Calu3 (cell line): Measurements from ENCODE around the gene SSPN. TPM values are rescaled to one million over a fixed set of nuclear protein-coding genes. Genes with fewer than 3 reads are reported as not detected.

Source experiments
- Bru-seq: library from RNA; stranded (reverse); fragments of 400-500 nt; gene quantifications from one replicate; lab custom pipeline; 2021; lab: Mats Ljungman, UMichigan
- BruChase-seq, 2 experiments: library from RNA; stranded (reverse); fragments of 400-500 nt; gene quantifications; one replicate each; lab custom pipeline; 2021; lab: Mats Ljungman, UMichigan
- BruUV-seq: library from RNA; stranded (reverse); fragments of 400-500 nt; replicated peaks from 2 replicates; lab custom pipeline; 2021; lab: Mats Ljungman, UMichigan
- CTCF ChIA-PET: fragments of 300-600 bp; sonication (Branson Sonifier 250); formaldehyde crosslinking; loops from one replicate; lab custom pipeline; 2022; ENCODE audit warnings: antibody characterized with exemption; lab: Charles Lee
- DNase-seq: peaks from one replicate; pipeline ENCODE4 v3.0.0; 2022
- H3K27ac Mint-ChIP-seq: one replicate; pipeline ENCODE4 v1.8.0; 2022; ENCODE audit warnings: mixed read lengths; ENCODE audit not compliant: unreplicated experiment
- H3K27me3 Mint-ChIP-seq: one replicate; pipeline ENCODE4 v1.8.0; 2022; ENCODE audit warnings: mixed read lengths; ENCODE audit not compliant: unreplicated experiment
- H3K36me3 Mint-ChIP-seq: one replicate; pipeline ENCODE4 v1.8.0; 2022; ENCODE audit warnings: mild to moderate bottlenecking, moderate library complexity, mixed read lengths; ENCODE audit not compliant: insufficient read depth, unreplicated experiment
- H3K4me1 Mint-ChIP-seq: one replicate; pipeline ENCODE4 v1.8.0; 2022; ENCODE audit warnings: mild to moderate bottlenecking, low read depth, mixed read lengths; ENCODE audit not compliant: unreplicated experiment
- H3K4me3 Mint-ChIP-seq: one replicate; pipeline ENCODE4 v1.8.0; 2022; ENCODE audit warnings: mild to moderate bottlenecking, low read depth, moderate library complexity, mixed read lengths; ENCODE audit not compliant: unreplicated experiment
- H3K9me3 Mint-ChIP-seq: one replicate; pipeline ENCODE4 v1.8.0; 2022; ENCODE audit warnings: low read depth, mixed read lengths; ENCODE audit not compliant: unreplicated experiment
- intact Hi-C: fragments of 100-400 bp; cut with micrococcal nuclease; formaldehyde crosslinking; loops from one replicate; pipeline ENCODE4 v1.10.0; 2022; ENCODE audit not compliant: unreplicated experiment
- long read RNA-seq: library from polyadenylated mRNA; stranded (forward); transcript quantifications from one replicate; pipeline ENCODE4 v2.0.0, GENCODE V29; 2022
- total RNA-seq: library from RNA; stranded (reverse); gene quantifications from 2 replicates; pipeline ENCODE4 v1.2.3, GENCODE V29; 2022
- TF ChIP-seq, protein P1 (sequence below): fragments of 200-600 bp; IDR thresholded peaks from one replicate; pipeline ENCODE4 v1.8.0; 2022; ENCODE audit warnings: antibody characterized with exemption; ENCODE audit not compliant: unreplicated experiment

Gene SSPN, protein sequence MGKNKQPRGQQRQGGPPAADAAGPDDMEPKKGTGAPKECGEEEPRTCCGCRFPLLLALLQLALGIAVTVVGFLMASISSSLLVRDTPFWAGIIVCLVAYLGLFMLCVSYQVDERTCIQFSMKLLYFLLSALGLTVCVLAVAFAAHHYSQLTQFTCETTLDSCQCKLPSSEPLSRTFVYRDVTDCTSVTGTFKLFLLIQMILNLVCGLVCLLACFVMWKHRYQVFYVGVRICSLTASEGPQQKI
- total RNA-seq (7.0 and 8.9 TPM in 2 replicates), Bru-seq, nascent RNA (percentile 33 among the genes with signal in this experiment), BruChase-seq, experiment 1, labeled RNA remaining after a 6-hour chase (percentile 35 among the genes with signal in this experiment), BruChase-seq, experiment 2, labeled RNA remaining after a 2-hour chase (percentile 29 among the genes with signal in this experiment)
- long read RNA-seq, full-length matches to known transcripts, result 7 of 9 reads
- long read RNA-seq, partial matches to known transcripts, result 1 of 9 reads
- long read RNA-seq, other reads (novel, unspliced or antisense), result 1 of 9 reads

DNA sequence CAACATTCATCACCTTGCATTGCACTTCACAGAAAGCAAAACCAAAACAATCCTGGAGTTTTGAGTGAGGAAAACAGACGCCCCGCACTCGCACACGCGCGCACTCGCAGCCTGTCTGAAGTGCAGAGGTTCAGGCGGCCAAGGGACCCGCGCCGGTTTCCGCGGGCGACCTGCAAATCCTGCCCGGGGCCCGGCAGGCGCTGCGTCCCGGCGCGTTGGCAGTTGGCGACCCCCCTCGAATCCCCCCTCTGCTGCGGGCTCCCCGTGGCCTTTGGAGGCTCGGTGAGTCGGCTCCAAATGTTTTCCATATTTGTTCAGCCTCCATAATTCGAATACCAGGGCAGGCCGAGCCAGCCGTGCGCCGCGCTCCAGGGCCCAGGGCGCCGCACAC is at the start of gene SSPN:
TSS of gene SSPN (plus strand) at position 324 of the 391 bp plus-strand sequence. CDS start 100 bp downstream, outside the sequence.
- intact Hi-C loops, result no loop called here

DNA sequence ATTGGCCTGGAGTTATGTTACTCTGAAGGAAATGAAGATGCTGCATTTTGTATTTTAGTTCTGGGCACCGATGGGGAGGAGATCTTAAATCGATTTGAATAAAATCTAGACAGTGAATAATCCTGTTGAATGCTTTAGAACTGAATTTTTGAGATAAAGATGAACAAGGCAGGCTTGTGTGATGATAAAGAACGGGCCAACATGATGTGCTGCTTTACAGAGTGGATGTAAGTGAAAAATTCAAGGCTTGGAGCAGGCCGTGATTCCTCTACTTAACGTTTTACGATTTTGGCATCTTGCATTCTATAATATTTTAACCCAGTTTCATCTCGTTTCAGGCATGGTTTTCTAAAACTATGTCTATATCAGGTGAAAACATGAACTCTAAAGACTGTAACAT is 47.1 kb upstream of the SSPN start:
- H3K36me3 Mint-ChIP-seq, result no peaks in the 10 kb centered on the region
- CTCF ChIA-PET, result interaction anchor here (0.6 kb wide), 1 partner anchor 196 kb away, joined by 3 read pairs; no protein-coding TSS in a partner anchor
- no peak overlapping the region for H3K27ac Mint-ChIP-seq
- intact Hi-C loops, result no loop called here
- H3K9me3 Mint-ChIP-seq, result no peaks in the 10 kb centered on the region
- H3K27me3 Mint-ChIP-seq, result no peaks in the 10 kb centered on the region
- H3K4me3 Mint-ChIP-seq, result no peak overlapping the region
- TF ChIP-seq, protein P1, sequence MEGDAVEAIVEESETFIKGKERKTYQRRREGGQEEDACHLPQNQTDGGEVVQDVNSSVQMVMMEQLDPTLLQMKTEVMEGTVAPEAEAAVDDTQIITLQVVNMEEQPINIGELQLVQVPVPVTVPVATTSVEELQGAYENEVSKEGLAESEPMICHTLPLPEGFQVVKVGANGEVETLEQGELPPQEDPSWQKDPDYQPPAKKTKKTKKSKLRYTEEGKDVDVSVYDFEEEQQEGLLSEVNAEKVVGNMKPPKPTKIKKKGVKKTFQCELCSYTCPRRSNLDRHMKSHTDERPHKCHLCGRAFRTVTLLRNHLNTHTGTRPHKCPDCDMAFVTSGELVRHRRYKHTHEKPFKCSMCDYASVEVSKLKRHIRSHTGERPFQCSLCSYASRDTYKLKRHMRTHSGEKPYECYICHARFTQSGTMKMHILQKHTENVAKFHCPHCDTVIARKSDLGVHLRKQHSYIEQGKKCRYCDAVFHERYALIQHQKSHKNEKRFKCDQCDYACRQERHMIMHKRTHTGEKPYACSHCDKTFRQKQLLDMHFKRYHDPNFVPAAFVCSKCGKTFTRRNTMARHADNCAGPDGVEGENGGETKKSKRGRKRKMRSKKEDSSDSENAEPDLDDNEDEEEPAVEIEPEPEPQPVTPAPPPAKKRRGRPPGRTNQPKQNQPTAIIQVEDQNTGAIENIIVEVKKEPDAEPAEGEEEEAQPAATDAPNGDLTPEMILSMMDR, result no peak
- no TSS peak for BruUV-seq
- DNase-seq, result no peak
- peaks cover 13% of the 10 kb centered on the region for H3K4me1 Mint-ChIP-seq

More for the DNA sequence above, at the start of gene SSPN:
- Mint-ChIP-seq H3K27ac (peak within 1 kb of the TSS; percentile 71), H3K36me3 (peaks cover 11% of the 10 kb centered on the region), H3K9me3 (no peaks in the 10 kb centered on the region), H3K4me3 (peak within 1 kb of the TSS; percentile 88), H3K4me1 (peaks cover 16% of the 10 kb centered on the region), H3K27me3 (no peaks in the 10 kb centered on the region)
- TF ChIP-seq, protein P1, result no peak
- peak; percentile 68 for DNase-seq
- CTCF ChIA-PET, result interaction anchor here (0.7 to 1.3 kb wide), 3 partner anchors 9 to 44 kb away, joined by 3 read pairs; no protein-coding TSS in a partner anchor
- no TSS peak for BruUV-seq

DNA sequence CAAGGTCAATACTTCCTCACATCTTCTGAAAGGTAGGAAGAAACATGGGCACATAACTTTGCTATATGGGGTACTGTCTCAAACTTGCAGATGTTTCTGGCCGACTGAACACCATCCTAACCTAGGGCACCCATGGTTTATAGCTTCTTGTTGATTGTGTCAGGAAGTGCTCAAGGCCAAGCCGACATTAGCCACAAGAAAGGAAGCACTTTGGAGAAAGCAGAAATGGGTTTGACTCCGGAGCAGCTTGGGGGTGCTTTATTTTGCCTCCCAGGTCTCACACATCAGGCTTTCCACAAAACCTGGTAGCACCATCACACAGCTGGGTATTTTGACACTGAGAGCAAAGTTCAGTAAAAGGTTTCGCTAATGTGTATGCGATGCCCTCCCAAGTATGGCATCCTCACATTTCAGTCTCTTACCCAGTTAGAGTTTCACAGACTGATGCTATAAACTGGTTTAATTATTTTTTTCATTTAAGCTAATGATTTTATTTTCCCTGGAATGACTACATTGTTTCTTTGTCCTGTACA is 45.3 kb upstream of the SSPN start:
- intact Hi-C loops, result loop anchor here (5.0 kb wide), 1 partner anchor 37 kb away; no protein-coding TSS in a partner anchor
- H3K4me1 Mint-ChIP-seq, result peaks cover 22% of the 10 kb centered on the region
- no peak for DNase-seq
- TF ChIP-seq, protein P1, result no peak
- H3K4me3 Mint-ChIP-seq, result no peak overlapping the region
- H3K9me3 Mint-ChIP-seq, result no peaks in the 10 kb centered on the region
- BruUV-seq, result no TSS peak
- CTCF ChIA-PET, result no interaction called here
- H3K27ac Mint-ChIP-seq, result no peak overlapping the region
- no peaks in the 10 kb centered on the region for H3K36me3 Mint-ChIP-seq
- no peaks in the 10 kb centered on the region for H3K27me3 Mint-ChIP-seq

DNA sequence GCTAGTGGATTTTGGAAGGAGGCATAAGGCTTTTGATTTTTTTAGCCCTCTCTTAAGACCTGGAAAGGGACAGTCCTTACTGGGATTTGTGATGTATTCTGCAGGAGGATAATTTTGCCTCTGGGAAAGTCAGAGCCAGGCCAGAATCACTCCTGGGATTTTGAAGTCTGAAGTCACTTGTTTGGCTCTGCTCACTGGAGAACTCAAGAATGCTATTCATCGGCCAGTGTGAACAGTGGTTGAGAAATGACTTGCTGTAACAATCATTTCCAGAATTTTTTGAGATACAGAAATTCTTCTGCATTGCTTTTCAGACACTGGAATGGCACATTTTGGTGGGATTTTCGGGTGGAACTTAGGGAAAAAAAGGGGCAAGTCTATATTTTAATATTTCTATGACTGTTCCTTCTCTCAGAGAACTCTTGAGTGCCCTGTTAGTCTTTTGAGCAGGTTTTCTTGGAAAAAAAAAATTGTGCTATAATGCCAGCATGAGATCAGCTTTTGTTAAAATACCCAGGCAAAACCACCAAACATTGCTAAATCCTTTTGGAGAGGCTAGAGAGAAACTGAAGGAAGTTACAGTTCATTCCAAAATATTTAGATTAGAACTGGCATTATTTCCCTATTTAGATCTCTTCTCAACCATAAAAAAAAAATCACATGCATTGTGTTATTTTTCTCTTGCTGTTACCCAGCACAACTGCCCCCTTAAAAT is 44.5 kb upstream of the SSPN start:
- Mint-ChIP-seq H3K27ac (no peak overlapping the region), H3K4me1 (peaks cover 31% of the 10 kb centered on the region), H3K4me3 (no peak overlapping the region), H3K36me3 (no peaks in the 10 kb centered on the region), H3K9me3 (no peaks in the 10 kb centered on the region), H3K27me3 (no peaks in the 10 kb centered on the region)
- TF ChIP-seq, protein P1, result no peak
- no TSS peak for BruUV-seq
- DNase-seq, result no peak
- CTCF ChIA-PET, result no interaction called here
- intact Hi-C loops, result loop anchor here (5.0 kb wide), 1 partner anchor 36 kb away; no protein-coding TSS in a partner anchor
